Measurements from ENCODE around the gene CMSS1. TPM values are rescaled to one million over a fixed set of nuclear protein-coding genes. Genes with fewer than 3 reads are reported as not detected.

Gene CMSS1
- total RNA-seq, 1 donor from 2014 or later, result 56.3 TPM

DNA sequence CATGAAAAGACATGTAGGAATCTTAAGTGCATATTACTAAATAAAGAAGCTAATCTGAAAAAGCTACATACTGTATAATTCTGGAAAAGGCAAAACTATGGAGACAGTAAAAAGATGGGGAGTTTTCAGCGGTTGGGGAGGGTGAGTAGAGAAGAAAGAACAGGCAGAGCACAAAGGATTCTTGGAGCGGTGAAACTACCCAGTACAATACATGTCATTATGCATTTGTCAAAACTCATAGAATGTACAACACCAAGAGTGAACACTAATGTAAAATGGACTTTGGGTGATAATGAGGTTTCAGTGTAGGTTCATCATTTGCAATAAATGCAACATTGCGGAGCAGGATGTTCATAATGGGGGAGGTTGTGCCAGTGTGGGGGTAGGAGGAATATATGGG lies 45.5 kb upstream of the CMSS1 start:
- Mint-ChIP-seq H3K27me3 (ENCODE audit: insufficient read depth, low read depth) (peaks cover 2% of the 10 kb centered on the region), H3K4me3 (no peak overlapping the region)

DNA sequence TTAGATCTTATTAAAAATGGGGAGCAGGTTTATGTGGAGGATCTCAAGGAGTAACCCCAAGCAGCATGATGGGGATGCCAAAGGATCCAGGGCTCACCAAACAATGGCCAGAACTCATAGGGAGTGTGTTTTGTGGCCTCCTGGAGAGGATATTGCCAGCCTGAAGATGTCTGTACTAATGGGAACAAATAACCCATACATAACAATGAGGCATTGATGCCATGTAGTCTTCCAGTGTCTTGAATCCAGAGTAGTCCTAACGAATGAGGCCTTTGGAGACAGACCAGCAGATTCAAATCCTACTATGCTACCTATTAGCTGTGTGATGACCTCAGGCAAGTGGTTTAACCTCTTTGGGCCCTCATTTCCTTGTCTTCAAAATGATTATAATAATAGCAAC lies 45.0 kb upstream of the CMSS1 start:
- no peak overlapping the region for H3K4me3 ChIP-seq
- Mint-ChIP-seq H3K36me3 (no peaks in the 10 kb centered on the region), H3K27ac (no peak overlapping the region), H3K4me3 (no peak overlapping the region), H3K4me1 (no peaks in the 10 kb centered on the region), H3K9me3 (no peaks in the 10 kb centered on the region), H3K27me3 (ENCODE audit: insufficient read depth, low read depth) (peaks cover 2% of the 10 kb centered on the region)
- H3K4me2 ChIP-seq, result no peak overlapping the region
- no peaks in the 10 kb centered on the region for H3K27me3 ChIP-seq
- H3F3A ChIP-seq (ENCODE audit: low read depth), result no peaks in the 10 kb centered on the region
- no peaks in the 10 kb centered on the region for H3K4me1 ChIP-seq
- TF ChIP-seq EZH2phosphoT487 (IDR thresholded peaks at IDR 0.05), result no peak
- TF ChIP-seq, protein P1, sequence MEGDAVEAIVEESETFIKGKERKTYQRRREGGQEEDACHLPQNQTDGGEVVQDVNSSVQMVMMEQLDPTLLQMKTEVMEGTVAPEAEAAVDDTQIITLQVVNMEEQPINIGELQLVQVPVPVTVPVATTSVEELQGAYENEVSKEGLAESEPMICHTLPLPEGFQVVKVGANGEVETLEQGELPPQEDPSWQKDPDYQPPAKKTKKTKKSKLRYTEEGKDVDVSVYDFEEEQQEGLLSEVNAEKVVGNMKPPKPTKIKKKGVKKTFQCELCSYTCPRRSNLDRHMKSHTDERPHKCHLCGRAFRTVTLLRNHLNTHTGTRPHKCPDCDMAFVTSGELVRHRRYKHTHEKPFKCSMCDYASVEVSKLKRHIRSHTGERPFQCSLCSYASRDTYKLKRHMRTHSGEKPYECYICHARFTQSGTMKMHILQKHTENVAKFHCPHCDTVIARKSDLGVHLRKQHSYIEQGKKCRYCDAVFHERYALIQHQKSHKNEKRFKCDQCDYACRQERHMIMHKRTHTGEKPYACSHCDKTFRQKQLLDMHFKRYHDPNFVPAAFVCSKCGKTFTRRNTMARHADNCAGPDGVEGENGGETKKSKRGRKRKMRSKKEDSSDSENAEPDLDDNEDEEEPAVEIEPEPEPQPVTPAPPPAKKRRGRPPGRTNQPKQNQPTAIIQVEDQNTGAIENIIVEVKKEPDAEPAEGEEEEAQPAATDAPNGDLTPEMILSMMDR (IDR thresholded peaks at IDR 0.05), result no peak
- TF ChIP-seq EZH2 (IDR thresholded peaks at IDR 0.05), result no peak
- no peak overlapping the region for H3K9ac ChIP-seq
- H3K27ac ChIP-seq, result no peak overlapping the region
- H3K9me3 ChIP-seq (ENCODE audit: low read depth), result no peaks in the 10 kb centered on the region
- H4K20me1 ChIP-seq (ENCODE audit: low read depth), result no peaks in the 10 kb centered on the region
- no peaks in the 10 kb centered on the region for H3K79me2 ChIP-seq (ENCODE audit: low read depth)
- no peaks in the 10 kb centered on the region for H3K36me3 ChIP-seq
- no peak for DNase-seq (ENCODE audit: low spot score)
- H2AFZ ChIP-seq (replicated peaks), result no peak overlapping the region

More for the DNA sequence above, 45.5 kb upstream of the CMSS1 start:
- Mint-ChIP-seq H3K36me3 (no peaks in the 10 kb centered on the region), H3K27ac (no peak overlapping the region), H3K4me1 (no peaks in the 10 kb centered on the region), H3K9me3 (no peaks in the 10 kb centered on the region)
- H3K9me3 ChIP-seq (ENCODE audit: low read depth), result no peaks in the 10 kb centered on the region
- H3K9ac ChIP-seq, result no peak overlapping the region
- no peak for DNase-seq (ENCODE audit: low spot score)
- no peaks in the 10 kb centered on the region for H3K4me1 ChIP-seq
- H3K79me2 ChIP-seq (ENCODE audit: low read depth), result no peaks in the 10 kb centered on the region
- no peak overlapping the region for H3K4me2 ChIP-seq
- no peak overlapping the region for H3K4me3 ChIP-seq
- H3K36me3 ChIP-seq, result no peaks in the 10 kb centered on the region
- no peaks in the 10 kb centered on the region for H4K20me1 ChIP-seq (ENCODE audit: low read depth)
- no peak for TF ChIP-seq EZH2phosphoT487 (IDR thresholded peaks at IDR 0.05)
- no peak for TF ChIP-seq EZH2 (IDR thresholded peaks at IDR 0.05)
- TF ChIP-seq, protein P1 (IDR thresholded peaks at IDR 0.05), result no peak
- no peaks in the 10 kb centered on the region for H3F3A ChIP-seq (ENCODE audit: low read depth)
- H3K27me3 ChIP-seq, result no peaks in the 10 kb centered on the region
- H2AFZ ChIP-seq (replicated peaks), result no peak overlapping the region
- no peak overlapping the region for H3K27ac ChIP-seq

DNA sequence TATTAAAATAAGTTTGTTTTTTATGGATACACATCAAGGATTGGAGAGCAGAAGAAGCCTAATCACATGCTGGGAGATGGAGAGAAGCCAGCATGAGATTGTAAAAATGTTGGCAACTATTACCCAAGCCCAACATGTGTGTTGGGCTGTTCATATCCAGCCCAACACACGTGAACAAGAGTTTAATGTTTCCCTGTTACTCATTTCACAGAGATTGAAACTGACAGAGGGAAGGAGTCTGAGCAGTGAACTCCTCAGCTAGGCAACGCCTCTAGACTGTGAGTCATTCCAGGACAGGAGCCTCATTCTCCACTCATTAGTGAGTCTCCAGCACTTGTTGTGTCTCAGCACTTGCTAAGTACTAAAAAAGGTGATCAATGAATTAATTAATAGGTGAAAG lies 43.2 kb upstream of the CMSS1 start:
- no peak for DNase-seq (ENCODE audit: low spot score)
- Histone ChIP-seq H3K36me3 (no peaks in the 10 kb centered on the region), H3K9ac (no peak overlapping the region), H4K20me1 (ENCODE audit: low read depth) (no peaks in the 10 kb centered on the region), H3K79me2 (ENCODE audit: low read depth) (no peaks in the 10 kb centered on the region), H3K9me3 (ENCODE audit: low read depth) (no peaks in the 10 kb centered on the region), H3F3A (ENCODE audit: low read depth) (no peaks in the 10 kb centered on the region), H3K27ac (no peak overlapping the region), H3K4me2 (no peak overlapping the region), H3K4me1 (no peaks in the 10 kb centered on the region), H3K4me3 (no peak overlapping the region), H3K27me3 (no peaks in the 10 kb centered on the region), H2AFZ (replicated peaks) (no peak overlapping the region)
- no peaks in the 10 kb centered on the region for H3K9me3 Mint-ChIP-seq
- TF ChIP-seq, protein P1 (IDR thresholded peaks at IDR 0.05), result no peak
- TF ChIP-seq EZH2phosphoT487 (IDR thresholded peaks at IDR 0.05) (no peak), EZH2 (IDR thresholded peaks at IDR 0.05) (no peak)
- H3K4me3 Mint-ChIP-seq, result no peak overlapping the region
- H3K27me3 Mint-ChIP-seq (ENCODE audit: insufficient read depth, low read depth), result peaks cover 2% of the 10 kb centered on the region
- no peaks in the 10 kb centered on the region for H3K36me3 Mint-ChIP-seq
- no peaks in the 10 kb centered on the region for H3K4me1 Mint-ChIP-seq
- no peak overlapping the region for H3K27ac Mint-ChIP-seq

Data from neural progenitor cell (in vitro differentiated cells).